Stimulated activated CD8-positive, alpha-beta memory T cell treated with anti-CD3 and anti-CD28 coated beads, Interleukin-7, amount 100 ng/mL, for 48 hours (primary cell): ENCODE data around the gene DHRS13.
A peak's percentile ranks its signal among the peaks of the same experiment; 100 is the strongest.
"Not testable (repeated sequence)": the region's sequence is repeated elsewhere in the genome, so short reads cannot be mapped to it uniquely, and the experiment has no call there.

ENCODE experiments used
- DNase-seq, 2 donors: peaks; one replicate each; pipeline ENCODE4 v3.0.0-alpha.2; 2020; ENCODE audit warnings: low read depth in 1 of 2; ENCODE audit errors: extremely low read depth in 1 of 2

The DHRS13 gene

GRCh38 chr17:28937044-28937729 is 34.3 kb upstream of the DHRS13 start:
- no peak for DNase-seq

DNA sequence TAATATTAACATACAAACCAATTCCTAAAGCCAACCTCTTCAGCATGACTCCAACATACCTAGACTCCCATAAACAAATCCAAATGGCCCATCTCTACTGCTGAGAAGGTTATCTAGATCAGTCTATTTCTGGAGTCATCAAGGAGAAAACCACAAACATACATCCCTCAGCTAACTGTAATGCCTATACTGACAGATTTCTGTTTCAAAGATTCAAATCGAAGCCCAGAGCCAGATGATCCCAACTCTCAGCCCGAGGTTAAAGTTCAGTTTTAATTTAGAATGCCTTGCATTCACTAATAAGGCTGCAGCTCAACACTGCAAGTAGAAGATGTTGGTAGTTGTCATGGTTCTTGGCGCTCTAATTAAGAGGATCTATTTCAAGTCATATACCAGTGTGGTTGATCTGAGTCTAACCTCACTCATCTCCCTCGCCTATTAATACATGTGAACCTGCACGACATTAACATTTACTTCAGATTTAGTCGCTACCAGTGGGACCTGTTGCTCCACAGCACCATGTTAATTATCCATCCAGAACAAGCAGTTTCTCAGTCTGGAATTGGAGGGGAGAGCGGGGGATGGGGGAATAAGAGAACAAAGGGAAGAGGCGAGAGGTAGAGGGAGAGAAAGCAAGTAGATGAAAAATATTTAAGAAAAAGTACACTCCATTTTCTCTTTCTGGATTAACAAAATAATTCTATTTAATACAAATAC is 33.0 kb upstream of the DHRS13 start:
- no peak for DNase-seq

- not testable (repeated sequence) for DNase-seq
These were observed 31.6 kb upstream of the DHRS13 start for GRCh38 chr17:28934508-28934907.

- DNase-seq, result no peak
These were observed 26.9 kb upstream of the DHRS13 start for GRCh38 chr17:28929787-28930186.

GRCh38 chr17:28928061-28928460 is 25.2 kb upstream of the DHRS13 start:
- DNase-seq, result peak in 1 of 2 donors; percentile 42

DNA sequence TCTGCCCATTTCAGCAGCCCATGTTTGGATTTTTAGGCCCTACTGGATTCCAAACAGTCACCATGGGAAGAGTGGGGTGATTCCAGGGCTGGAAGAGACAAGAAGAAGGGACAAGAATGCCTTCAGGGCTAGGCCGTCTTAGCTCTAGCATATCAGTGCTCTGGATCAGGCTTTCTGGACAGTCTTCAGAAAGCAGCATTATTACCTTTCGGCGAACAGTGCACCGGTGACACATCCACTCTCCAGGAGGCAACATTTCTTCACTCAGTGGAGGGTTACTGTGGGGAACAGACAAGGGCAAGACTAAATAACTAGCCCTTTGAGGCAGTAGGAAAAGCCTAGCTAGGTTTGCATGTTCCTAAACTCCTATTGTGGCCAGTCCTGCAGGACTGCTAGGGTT is 23.9 kb upstream of the DHRS13 start:
- no peak for DNase-seq

- no peak for DNase-seq
These were observed 23.5 kb upstream of the DHRS13 start for GRCh38 chr17:28926366-28926765.

- peak in 1 of 2 donors; percentile 19 for DNase-seq
These were observed 23.1 kb upstream of the DHRS13 start for GRCh38 chr17:28925912-28926365.

- DNase-seq, result no peak
These were observed 17.3 kb upstream of the DHRS13 start for GRCh38 chr17:28920201-28920600.

- DNase-seq, result no peak
These were observed 15.4 kb upstream of the DHRS13 start for GRCh38 chr17:28918295-28918694.

- no peak for DNase-seq
These were observed 14.6 kb upstream of the DHRS13 start for GRCh38 chr17:28917465-28917864.

DNA sequence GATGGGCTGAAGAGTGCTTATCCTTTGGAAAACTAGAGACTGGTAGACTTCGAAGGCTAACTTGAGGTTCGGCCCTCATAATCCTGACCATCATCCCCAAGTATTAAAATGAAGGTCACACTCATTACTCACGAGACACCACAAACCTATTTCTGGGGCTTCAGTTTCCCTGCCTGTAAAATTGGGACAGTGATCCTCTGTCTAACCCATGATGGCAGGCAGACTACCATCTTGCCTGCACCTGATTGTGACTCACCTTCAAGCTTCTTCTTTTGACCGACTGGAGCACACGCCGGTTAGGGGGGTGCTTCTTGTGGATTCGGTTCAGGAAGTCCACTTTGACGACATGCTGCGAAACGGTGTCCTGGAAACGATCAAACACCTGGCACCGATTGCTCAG is 14.2 kb upstream of the DHRS13 start:
- no peak for DNase-seq

- no peak for DNase-seq
These were observed 13.5 kb upstream of the DHRS13 start for GRCh38 chr17:28916302-28916934.

DNA sequence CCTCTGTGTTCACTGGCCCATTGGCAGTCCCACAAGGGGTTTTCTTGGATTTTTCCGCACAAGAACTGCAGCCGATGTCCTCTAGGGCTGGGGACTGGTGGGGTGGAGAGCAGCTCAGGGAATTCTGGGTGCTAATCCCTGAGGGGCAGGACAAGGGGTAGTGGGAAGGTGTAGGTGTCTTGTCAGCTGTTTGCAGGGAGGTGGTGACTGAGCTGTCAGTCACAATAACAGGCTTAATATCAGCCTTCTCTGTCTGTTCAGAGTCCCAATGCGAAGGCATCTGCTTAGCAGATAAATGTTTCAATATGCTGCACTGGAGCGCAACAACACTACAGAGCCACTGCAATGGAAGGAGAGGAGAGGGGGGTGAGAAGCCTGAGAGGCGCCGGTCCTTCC is 10.1 kb upstream of the DHRS13 start:
- no peak for DNase-seq

- DNase-seq, result no peak
These were observed 9.5 kb upstream of the DHRS13 start for GRCh38 chr17:28912281-28912937.

GRCh38 chr17:28911411-28912045 is 8.6 kb upstream of the DHRS13 start:
- no peak for DNase-seq

DNA sequence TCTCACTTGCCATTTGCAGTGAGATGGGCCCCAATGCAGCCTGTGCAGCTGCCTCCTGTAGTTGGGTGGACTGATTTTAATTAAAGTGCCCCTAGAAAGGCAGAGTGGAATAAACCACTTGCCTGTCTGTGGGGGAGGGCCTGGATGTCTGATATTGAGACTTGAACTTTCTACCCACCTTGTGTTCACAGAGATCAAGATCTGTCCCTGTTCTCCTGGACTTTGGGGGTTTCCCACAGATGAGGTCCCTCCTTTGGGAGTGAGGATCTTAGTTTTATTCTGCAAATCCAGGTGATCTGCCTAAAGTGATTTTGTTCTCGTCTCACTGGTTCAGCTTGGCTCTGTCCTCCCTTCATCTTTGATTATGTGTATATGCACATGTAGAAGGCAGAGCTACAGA is 7.7 kb upstream of the DHRS13 start:
- DNase-seq, result no peak

GRCh38 chr17:28908640-28909167 is 5.8 kb upstream of the DHRS13 start:
- DNase-seq, result no peak

- DNase-seq, result no peak
These were observed 5.0 kb upstream of the DHRS13 start for GRCh38 chr17:28907709-28908475.
